ENCODE data around the gene PDE11A.

DNA sequence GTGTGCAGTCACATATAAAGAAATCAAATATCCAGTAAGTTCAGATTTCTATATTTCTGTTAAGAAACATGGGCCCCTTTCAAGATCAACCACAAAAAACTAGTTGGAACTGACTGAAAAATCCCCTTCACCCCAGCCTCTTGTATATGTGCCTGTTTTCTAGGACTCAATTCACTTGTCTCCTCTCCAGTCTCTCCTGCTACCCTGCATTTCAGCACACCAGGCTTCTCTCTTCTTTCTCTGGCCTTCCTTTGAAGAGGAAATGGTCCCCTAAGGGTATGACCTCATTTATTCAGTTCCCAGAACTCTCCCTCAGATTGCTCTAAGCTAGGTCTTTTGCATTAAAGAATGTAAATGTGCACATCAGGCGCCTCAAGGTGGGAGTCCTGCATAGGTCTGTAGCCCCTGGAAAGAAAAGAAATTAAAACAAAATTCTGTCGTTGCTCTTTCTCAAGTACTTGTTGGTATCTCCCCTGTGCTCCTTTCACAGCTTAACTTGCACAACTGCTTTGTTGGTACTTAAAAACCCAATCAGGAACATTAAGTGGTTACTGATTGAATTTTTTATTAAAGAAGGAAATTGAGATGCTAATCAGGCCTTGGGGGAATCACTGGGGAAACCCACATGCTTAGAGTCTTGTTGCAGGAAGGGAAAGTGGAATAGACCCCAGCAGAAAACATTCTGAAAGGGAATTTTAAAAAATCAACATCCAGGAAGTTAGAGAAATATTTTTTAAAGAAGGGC lies 401.6 kb downstream of the PDE11A start:
- TF ChIP-seq, protein P1, sequence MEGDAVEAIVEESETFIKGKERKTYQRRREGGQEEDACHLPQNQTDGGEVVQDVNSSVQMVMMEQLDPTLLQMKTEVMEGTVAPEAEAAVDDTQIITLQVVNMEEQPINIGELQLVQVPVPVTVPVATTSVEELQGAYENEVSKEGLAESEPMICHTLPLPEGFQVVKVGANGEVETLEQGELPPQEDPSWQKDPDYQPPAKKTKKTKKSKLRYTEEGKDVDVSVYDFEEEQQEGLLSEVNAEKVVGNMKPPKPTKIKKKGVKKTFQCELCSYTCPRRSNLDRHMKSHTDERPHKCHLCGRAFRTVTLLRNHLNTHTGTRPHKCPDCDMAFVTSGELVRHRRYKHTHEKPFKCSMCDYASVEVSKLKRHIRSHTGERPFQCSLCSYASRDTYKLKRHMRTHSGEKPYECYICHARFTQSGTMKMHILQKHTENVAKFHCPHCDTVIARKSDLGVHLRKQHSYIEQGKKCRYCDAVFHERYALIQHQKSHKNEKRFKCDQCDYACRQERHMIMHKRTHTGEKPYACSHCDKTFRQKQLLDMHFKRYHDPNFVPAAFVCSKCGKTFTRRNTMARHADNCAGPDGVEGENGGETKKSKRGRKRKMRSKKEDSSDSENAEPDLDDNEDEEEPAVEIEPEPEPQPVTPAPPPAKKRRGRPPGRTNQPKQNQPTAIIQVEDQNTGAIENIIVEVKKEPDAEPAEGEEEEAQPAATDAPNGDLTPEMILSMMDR (IDR thresholded peaks at IDR 0.05): no peak
- TF ChIP-seq POLR2A (IDR thresholded peaks at IDR 0.05): no peak

Data from transverse colon (tissue), 3 donors.